HG02973 (cell line): ENCODE results near the gene CHSY3.

Experiments
- ATAC-seq: cut with Tn5 transposase; IDR thresholded peaks from one replicate; pipeline ENCODE4 v1.9.1; 2021; ENCODE audit warnings: moderate library complexity; ENCODE audit not compliant: unreplicated experiment

Gene CHSY3

DNA sequence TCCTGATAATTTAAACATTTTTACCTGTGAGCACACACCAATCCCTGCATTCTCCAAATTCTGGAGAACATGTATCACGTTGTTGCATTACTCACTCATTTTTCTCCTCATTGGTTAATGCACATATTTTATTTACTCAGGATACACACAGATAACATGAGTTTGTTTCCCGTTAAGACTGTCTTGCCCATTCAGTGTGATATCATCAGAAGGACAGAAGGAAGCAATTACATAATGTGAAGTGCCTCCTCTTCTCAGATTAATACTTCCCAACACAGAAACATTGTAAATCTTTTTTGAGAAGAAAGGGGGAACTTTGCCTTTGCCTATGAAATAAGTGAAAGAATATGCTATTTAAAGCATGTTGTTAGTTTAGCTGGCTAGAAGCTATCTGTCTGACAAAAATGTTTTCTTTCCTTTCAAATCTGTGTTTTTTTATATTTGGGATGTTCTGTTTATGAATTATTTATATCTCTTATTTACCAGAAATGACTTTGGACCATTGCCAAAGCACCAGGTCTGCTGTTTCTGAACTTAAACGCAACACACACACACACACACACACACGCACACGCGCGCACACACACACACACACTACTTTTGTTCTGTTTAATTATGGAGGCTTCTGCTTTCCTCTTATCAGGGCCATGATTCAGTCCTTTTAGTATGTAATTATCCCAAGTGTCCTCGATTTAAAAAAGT, 186.5 kb downstream of the CHSY3 start:
- ATAC-seq, result no peak

DNA sequence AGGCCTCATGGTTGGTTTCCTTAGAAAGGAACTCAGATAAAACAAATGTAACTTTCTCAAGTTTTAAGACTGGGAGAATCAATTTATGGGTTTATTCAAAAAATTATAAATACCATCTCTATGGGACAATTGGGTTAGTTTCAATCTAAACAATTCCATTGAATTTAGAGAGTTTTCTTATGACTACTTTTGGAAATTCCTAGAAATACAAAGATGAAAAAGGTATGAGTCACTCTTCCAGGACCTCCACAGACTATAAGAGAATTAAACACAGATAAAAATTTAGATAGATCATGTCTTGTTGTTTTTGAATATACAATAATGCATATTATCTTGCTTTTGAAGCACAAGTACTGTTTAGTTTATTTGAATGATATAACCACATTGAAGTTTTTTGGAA, 188.7 kb downstream of the CHSY3 start:
- ATAC-seq, result no peak

DNA sequence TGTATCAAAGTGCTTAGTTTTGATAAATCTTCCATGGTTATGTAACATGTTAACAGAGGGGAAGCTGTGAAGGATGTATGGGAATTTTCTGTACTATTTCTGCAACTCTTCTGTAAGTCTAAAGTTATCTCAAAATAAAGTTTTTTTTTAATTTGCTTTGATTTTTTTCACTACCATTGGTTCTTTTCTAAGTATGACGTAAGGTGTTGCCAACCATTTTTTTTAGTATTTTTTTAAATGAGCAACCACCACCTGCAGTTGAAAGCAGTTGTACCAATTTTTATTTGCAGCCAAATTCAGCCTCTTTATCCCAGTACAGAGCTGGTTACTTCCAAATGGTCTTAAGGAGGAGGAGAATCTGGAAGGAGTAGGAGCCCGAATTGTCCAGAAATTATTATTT, 192.2 kb downstream of the CHSY3 start:
- no peak for ATAC-seq

DNA sequence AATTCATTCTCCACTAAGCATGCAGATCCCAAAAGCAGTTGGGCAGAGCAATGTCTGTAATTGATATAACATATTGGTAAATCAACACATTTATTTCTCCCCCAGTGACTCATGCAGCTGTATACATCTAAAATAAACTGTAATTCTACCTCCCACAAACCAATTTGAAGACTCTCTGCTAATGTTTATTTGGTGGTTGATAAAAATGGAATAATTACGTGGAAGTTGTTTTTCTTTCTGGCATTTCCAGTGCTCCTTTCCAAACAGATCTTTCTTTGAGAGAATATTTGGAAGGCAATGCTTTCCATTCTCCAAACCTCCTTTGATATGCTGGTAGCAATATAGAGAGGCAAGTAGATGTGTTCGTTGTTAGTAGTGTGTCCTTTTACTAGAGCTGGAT, 194.7 kb downstream of the CHSY3 start:
- no peak for ATAC-seq

DNA sequence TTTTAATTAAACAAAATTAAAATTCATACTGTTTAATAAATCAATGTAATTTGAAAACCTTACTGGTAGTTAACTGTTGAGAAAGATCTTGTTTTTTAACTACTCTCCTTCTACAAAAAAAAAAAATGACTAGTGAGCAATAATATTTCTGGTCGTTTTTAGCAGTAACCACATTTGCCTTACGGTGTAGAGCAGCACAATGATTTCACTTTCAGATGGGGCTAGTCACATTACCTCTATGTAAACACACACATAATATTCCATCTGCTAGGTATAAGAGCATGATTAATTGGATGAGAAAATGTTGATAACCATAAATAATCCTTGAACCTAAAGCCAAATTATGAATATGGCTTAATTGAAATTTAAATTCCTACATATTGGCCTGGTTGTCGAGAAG, 198.1 kb downstream of the CHSY3 start:
- peak; percentile 82 for ATAC-seq

GRCh38 chr5:130102960-130103359, 198.7 kb downstream of the CHSY3 start:
- no peak for ATAC-seq

- no peak for ATAC-seq
These were observed 200.8 kb downstream of the CHSY3 start for GRCh38 chr5:130104895-130105688.

GRCh38 chr5:130106480-130106879, 202.2 kb downstream of the CHSY3 start:
- no peak for ATAC-seq

DNA sequence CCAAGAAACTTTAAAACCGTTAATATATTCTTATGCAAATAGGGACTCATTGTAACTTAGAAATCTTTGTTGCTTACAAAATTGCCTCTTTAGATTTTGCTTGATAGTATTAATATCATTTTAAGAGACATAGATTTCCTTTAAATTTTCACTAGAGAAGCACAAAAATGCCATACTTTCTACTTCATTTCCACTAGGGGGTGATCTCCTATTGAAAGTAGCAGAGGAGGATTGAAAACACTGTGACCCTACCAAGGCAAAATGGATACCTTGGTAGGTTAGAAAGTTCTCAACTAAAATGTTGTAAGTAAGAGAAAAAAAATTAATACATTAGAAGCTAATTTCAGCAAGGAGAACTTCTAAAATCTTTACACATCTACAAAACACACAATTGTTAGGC, 204.9 kb downstream of the CHSY3 start:
- peak; percentile 70 for ATAC-seq

- ATAC-seq, result no peak
These were observed 206.1 kb downstream of the CHSY3 start for GRCh38 chr5:130110328-130110727.

GRCh38 chr5:130111746-130112145, 207.5 kb downstream of the CHSY3 start:
- no peak for ATAC-seq

GRCh38 chr5:130112246-130112645, 208.0 kb downstream of the CHSY3 start:
- ATAC-seq, result peak; percentile 76

- ATAC-seq, result no peak
These were observed 211.4 kb downstream of the CHSY3 start for GRCh38 chr5:130115686-130116085.

- no peak for ATAC-seq
These were observed 212.2 kb downstream of the CHSY3 start for GRCh38 chr5:130116462-130116861.

GRCh38 chr5:130116972-130117371, 212.7 kb downstream of the CHSY3 start:
- no peak for ATAC-seq

DNA sequence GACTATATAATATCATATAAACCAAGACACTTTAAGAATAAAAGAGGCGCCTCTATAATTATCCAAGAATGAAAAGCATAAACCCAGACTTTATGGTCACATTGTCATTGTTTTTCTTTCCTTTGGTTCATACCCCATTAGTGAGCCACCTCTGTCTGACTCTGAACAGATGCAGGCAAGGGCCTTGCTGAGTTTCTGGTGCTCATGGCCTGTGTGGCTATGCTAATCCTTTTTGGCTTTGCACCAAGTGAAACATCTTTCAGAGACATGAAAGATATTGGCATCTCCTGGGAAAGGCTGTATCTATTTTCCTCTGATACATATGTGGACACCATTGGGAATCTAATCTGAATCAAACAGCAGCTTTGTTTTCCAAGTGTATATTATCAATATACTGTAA, 222.5 kb downstream of the CHSY3 start:
- no peak for ATAC-seq

GRCh38 chr5:130135506-130135905, 231.2 kb downstream of the CHSY3 start:
- no peak for ATAC-seq

DNA sequence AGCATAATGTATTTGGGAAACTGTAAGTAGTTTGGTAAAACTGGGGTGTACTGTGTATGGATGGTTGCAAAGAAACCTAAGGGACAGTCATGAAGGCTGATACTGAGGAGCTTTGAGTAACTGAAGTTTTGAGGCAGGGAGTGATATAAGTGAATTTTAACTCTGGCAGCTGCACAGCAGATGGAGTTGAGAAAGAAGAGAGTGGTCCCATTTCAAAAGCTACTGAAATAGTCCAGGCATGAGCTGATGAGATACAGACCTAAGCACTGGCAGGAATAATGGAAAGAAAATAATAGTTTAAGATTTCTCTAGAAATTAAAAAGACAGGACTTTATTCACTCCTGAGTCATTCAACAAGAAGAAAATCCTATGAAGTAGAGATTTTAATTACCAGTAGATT, 232.0 kb downstream of the CHSY3 start:
- no peak for ATAC-seq

DNA sequence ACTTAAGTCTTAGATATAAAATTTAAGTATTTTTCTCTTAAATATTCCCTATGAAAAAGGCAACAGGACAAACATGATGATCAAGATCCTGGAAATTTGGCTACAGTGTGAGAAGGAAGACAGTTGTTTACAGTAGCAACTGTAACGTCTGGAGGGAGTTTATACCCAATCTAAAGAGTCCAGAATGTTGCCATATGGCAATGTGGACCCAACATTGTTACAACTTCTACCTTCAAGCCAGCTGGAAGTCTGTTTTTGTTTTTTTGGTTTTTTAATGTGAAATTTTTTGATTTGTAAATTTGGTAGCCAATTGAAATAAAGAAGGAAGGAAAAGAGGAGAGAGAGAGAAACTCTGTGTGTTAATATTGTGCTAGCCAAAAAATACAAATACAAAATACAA, 233.4 kb downstream of the CHSY3 start:
- ATAC-seq, result no peak

GRCh38 chr5:130138406-130139045, 234.3 kb downstream of the CHSY3 start:
- no peak for ATAC-seq

GRCh38 chr5:130141659-130142320, 237.5 kb downstream of the CHSY3 start:
- peak; percentile 81 for ATAC-seq
